Measurements from ENCODE around the gene DHX29.
A peak's percentile ranks its signal among the peaks of the same experiment; 100 is the strongest.

The DHX29 gene

DNA sequence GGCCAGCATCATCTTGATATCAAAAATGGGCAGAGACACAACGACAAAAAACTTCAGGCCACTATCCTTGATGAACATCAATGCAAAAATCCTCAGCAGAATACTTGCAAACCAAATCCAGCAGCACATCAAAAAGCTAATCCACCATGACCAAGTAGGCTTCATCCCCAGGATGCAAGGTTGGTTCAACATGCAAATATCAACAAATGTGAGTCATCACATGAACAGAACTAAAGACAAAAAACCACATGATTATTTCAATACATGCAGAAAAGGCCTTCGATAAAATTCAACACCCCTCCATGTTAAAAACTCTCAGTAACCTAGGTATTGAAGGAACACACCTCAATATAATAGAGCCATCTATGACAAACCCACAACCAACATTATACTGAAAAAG is 8.8 kb upstream of the DHX29 start:
- DNase-seq (ENCODE audit: extremely low read depth, low read depth) = no peak
- TF ChIP-seq, protein P1, sequence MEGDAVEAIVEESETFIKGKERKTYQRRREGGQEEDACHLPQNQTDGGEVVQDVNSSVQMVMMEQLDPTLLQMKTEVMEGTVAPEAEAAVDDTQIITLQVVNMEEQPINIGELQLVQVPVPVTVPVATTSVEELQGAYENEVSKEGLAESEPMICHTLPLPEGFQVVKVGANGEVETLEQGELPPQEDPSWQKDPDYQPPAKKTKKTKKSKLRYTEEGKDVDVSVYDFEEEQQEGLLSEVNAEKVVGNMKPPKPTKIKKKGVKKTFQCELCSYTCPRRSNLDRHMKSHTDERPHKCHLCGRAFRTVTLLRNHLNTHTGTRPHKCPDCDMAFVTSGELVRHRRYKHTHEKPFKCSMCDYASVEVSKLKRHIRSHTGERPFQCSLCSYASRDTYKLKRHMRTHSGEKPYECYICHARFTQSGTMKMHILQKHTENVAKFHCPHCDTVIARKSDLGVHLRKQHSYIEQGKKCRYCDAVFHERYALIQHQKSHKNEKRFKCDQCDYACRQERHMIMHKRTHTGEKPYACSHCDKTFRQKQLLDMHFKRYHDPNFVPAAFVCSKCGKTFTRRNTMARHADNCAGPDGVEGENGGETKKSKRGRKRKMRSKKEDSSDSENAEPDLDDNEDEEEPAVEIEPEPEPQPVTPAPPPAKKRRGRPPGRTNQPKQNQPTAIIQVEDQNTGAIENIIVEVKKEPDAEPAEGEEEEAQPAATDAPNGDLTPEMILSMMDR (IDR thresholded peaks at IDR 0.05; ENCODE audit: low read depth, low read length) = no peak

- TF ChIP-seq, protein P1 (IDR thresholded peaks at IDR 0.05; ENCODE audit: low read depth, low read length) = no peak
- no peak for DNase-seq (ENCODE audit: extremely low read depth, low read depth)
Measured at GRCh38 chr5:55313870-55314617, 6.5 kb upstream of the DHX29 start.

GRCh38 chr5:55308254-55308836 is 851 bp upstream of the DHX29 start:
- TF ChIP-seq, protein P1 (IDR thresholded peaks at IDR 0.05; ENCODE audit: low read depth, low read length) = no peak
- no peak for DNase-seq (ENCODE audit: extremely low read depth, low read depth)

DNA sequence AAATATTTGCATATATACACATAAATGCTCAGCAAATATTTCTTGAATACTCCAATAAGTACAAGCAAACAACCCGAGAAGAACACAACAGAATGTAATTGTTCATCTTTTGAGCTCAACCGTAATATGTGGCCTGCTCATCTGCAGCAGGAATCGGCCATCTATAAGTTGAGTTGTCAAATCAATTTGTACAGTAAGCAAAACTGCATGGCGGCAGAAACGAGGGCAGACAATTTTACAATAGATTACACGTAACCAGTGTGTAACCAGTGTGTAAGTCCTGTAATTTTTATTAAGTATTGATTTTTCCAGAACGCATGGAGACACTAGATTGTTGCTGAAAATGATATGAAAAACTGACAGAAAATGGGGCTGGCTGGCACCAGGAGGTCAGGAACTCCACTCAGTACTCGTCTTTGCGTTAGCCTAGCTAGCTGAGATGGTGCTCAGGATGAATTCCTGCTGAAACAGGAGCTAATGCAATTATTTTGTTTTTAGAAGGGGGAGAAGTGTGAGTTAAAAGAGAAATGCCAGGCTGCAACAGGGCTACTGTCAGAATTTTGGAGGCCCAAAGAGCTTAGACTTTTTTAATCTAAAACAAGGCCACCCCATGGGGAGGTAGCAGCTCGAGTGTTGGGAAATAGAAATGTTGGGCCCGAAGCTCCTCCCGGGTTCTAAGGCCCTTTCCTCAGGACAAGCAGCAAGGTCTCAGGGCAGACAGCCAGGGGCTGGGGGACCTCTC is 682 bp downstream of the DHX29 start:
- TF ChIP-seq, protein P1 (IDR thresholded peaks at IDR 0.05; ENCODE audit: low read depth, low read length) = no peak
- DNase-seq (ENCODE audit: extremely low read depth, low read depth) = no peak

DNA sequence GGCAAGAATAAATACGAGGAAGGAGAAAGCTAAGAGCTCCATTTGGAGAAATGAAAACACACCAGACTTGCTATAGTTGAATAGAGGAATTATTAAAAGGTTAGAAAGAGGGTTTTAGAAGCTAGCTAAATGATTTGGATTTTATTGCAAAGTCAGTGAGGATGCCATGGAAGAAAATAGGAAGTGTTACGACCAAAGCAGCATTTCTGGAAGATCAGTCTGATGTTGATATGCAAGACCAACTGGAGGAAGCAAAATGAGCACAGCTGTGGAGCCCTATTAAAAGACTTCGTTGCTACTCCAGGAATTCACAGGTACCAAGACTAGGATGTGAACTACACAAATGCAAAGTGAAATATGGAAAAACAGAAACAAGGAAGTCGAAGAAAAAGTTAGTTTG is 2.1 kb downstream of the DHX29 start:
- DNase-seq (ENCODE audit: extremely low read depth, low read depth) = no peak

DNA sequence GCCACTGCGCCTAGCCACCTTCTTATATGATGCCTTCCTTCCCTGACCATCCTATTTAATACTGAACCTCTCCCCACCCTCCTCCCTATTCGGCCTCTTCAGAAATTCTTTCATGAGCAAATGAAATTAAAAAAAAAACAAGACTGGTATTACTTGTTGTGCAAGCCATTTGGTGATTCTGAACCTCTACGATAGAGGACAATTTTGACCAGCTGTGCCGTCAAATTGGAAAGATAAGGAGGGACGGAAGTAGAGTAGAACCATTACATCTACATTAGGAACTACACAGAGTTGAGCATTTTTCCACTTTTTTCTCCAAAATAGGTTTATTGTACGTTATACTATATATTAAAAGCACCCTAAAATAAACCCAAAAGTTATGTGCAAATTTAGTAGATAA is 2.9 kb downstream of the DHX29 start:
- no peak for DNase-seq (ENCODE audit: extremely low read depth, low read depth)
- TF ChIP-seq, protein P1 (IDR thresholded peaks at IDR 0.05; ENCODE audit: low read depth, low read length) = no peak

More for the DNA sequence above, 2.1 kb downstream of the DHX29 start:
- TF ChIP-seq, protein P1 (IDR thresholded peaks at IDR 0.05; ENCODE audit: low read depth, low read length) = no peak

- peak; percentile 80 for DNase-seq (ENCODE audit: extremely low read depth, low read depth)
- TF ChIP-seq, protein P1 (IDR thresholded peaks at IDR 0.05; ENCODE audit: low read depth, low read length) = no peak
Measured at GRCh38 chr5:55303238-55303690, 4.2 kb downstream of the DHX29 start.
